Lung (tissue), 12 donors: ENCODE measurements around the gene TRERF1. TPM values are rescaled to one million over a fixed set of nuclear protein-coding genes. Genes with fewer than 3 reads are reported as not detected.
A peak's percentile ranks its signal among the peaks of the same experiment; 100 is the strongest.
"Not testable (repeated sequence)": the region's sequence is repeated elsewhere in the genome, so short reads cannot be mapped to it uniquely, and the experiment has no call there.

Experiments
- ATAC-seq: fragments of 200-7000 bp; cut with Tn5 transposase; one replicate; pipeline ENCODE4 v1.9.1; 2020; ENCODE audit warnings: moderate number of reproducible peaks; ENCODE audit not compliant: insufficient read depth, low FRiP score
- DNase-seq, 3 donors: peaks; one replicate each; pipeline ENCODE4 v3.0.0-alpha.2; 2013 to 2017
- H3K27ac ChIP-seq, 2 donors: one replicate each; pipeline ENCODE4 v1.5.1; 2013; ENCODE audit warnings: mild to moderate bottlenecking in 2 of 2, moderate library complexity in 2 of 2, control low read depth in 1 of 2, inconsistent platforms in 1 of 2, low read depth in 1 of 2, low read length in 1 of 2
- H3K27me3 ChIP-seq, 3 donors: one replicate each; pipeline ENCODE4 v1.5.1; 2013; ENCODE audit warnings: low read length in 2 of 3; ENCODE audit not compliant: control insufficient read depth in 3 of 3, insufficient read depth in 3 of 3
- H3K36me3 ChIP-seq, 4 donors: one replicate each; pipeline ENCODE4 v1.5.1; 2013; ENCODE audit warnings: low read length in 4 of 4, mild to moderate bottlenecking in 1 of 4, moderate library complexity in 1 of 4; ENCODE audit not compliant: control insufficient read depth in 4 of 4, insufficient read depth in 4 of 4
- H3K4me1 ChIP-seq, 5 donors: one replicate each; pipeline ENCODE4 v1.5.1; 2013; ENCODE audit warnings: low read length in 5 of 5, mild to moderate bottlenecking in 2 of 5, moderate library complexity in 1 of 5; ENCODE audit not compliant: control insufficient read depth in 5 of 5, insufficient read depth in 5 of 5
- H3K4me3 ChIP-seq: one replicate; pipeline ENCODE4 v1.5.1; 2013; ENCODE audit warnings: mild to moderate bottlenecking, control low read depth, moderate library complexity
- H3K9ac ChIP-seq, 2 donors: one replicate each; pipeline ENCODE4 v1.5.1; 2013; ENCODE audit warnings: low read length in 2 of 2, control low read depth in 1 of 2; ENCODE audit not compliant: insufficient read depth in 1 of 2
- H3K9me3 ChIP-seq, 4 donors: one replicate each; pipeline ENCODE4 v1.5.1; 2013; ENCODE audit warnings: low read length in 3 of 4, mild to moderate bottlenecking in 1 of 4, moderate library complexity in 1 of 4; ENCODE audit not compliant: control insufficient read depth in 4 of 4, insufficient read depth in 3 of 4
- CTCF ChIP-seq: IDR thresholded peaks from 2 replicates; pipeline ENCODE4 v1.5.1; 2012; ENCODE audit warnings: mild to moderate bottlenecking; ENCODE audit errors: control extremely low read depth, extremely low read depth
- WGBS, 2 donors: extraction: QIAGEN DNeasy Blood & Tissue Kit; methylation state at CpG; one replicate each; pipeline ENCODE4 v1.1.7; 2013; 5-methylcytosine and 5-hydroxymethylcytosine counted together
- polyA plus RNA-seq, 2 donors: library from polyadenylated mRNA; stranded (reverse); fragments of 200-250 nt; gene quantifications; one replicate each; pipeline ENCODE4 v1.2.1, GENCODE V29; 2013
- total RNA-seq, 2 donors: library from RNA; depleted of rRNA in 1 of 2; stranded (reverse); fragments of >200 nt in 1 of 2; gene quantifications; one replicate each; pipeline ENCODE4 v1.2.1, GENCODE V29; 2014 to 2021
- donor health status: control.
- donor health status: control.
- donor health status: Bipolar disorder and iron deficiency.
- donor health status: healthy.
- donor health status: DM: yes; HTN: yes; CAD: no.

The TRERF1 gene
- total and polyA plus RNA-seq, 4 donors, result 1.2 to 10.4 (median 3.3) TPM

- TF ChIP-seq CTCF, result no peak
- Histone ChIP-seq H3K4me1 (peaks cover 0 to 10% (median 0%) of the 10 kb centered on the region in 5 donors), H3K36me3 (peaks cover 3 to 12% (median 8%) of the 10 kb centered on the region in 4 donors), H3K9me3 (no peaks in the 10 kb centered on the region), H3K9ac (peak within 1 kb of the TSS; percentile 77 to 78), H3K27me3 (no peaks in the 10 kb centered on the region), H3K4me3 (peak within 1 kb of the TSS; percentile 67), H3K27ac (peak within 1 kb of the TSS; percentile 58 to 76)
- ATAC-seq, result peak; percentile 96
- peak; percentile 94 to 97 (median 97) for DNase-seq
- WGBS, 2 donors, result 10 to 11% methylated on average over 29 of the region's 29 CpGs
Measured at GRCh38 chr6:42217519-42218367, 234.0 kb downstream of the TRERF1 start, which contains the start of gene MRPS10. MRPS10 (minus strand) TSS chr6:42217861; CDS start chr6:42217849, 12 bp downstream.

GRCh38 chr6:42217157-42217518, 234.6 kb downstream of the TRERF1 start:
- TF ChIP-seq CTCF, result no peak
- peak overlapping the region in 1 of 2 donors; percentile 58 for H3K27ac ChIP-seq
- WGBS, 2 donors, result 6% methylated on average over 5 of the region's 5 CpGs

GRCh38 chr6:42216495-42216894, 235.2 kb downstream of the TRERF1 start:
- H3K4me1 ChIP-seq, H3K4me3 ChIP-seq, DNase-seq, H3K27me3 ChIP-seq, ATAC-seq, H3K27ac ChIP-seq, H3K9me3 ChIP-seq: not testable (repeated sequence)
- 89 to 94% methylated on average over 18 of the region's 18 CpGs for WGBS, 2 donors
- Histone ChIP-seq H3K36me3 (peaks cover 6 to 13% (median 10%) of the 10 kb centered on the region in 4 donors), H3K9ac (peak overlapping the region in 1 of 2 donors; percentile 77)

More at GRCh38 chr6:42217157-42217518, 234.6 kb downstream of the TRERF1 start:
- ATAC-seq (no peak), DNase-seq (no peak)
- H3K4me1 ChIP-seq, result peaks cover 0 to 10% (median 0%) of the 10 kb centered on the region in 5 donors
- H3K4me3 ChIP-seq, result peak overlapping the region; percentile 67
- peak overlapping the region; percentile 77 to 78 for H3K9ac ChIP-seq
- H3K27me3 ChIP-seq, result no peaks in the 10 kb centered on the region
- H3K9me3 ChIP-seq, result no peaks in the 10 kb centered on the region
- peaks cover 3 to 13% (median 8%) of the 10 kb centered on the region in 4 donors for H3K36me3 ChIP-seq

- WGBS, 2 donors, result 79 to 97% methylated on average over 3 of the region's 3 CpGs
- Histone ChIP-seq H3K27me3 (no peaks in the 10 kb centered on the region), H3K4me3 (no peak overlapping the region), H3K9ac (no peak overlapping the region), H3K36me3 (peaks cover 19 to 32% (median 24%) of the 10 kb centered on the region in 4 donors), H3K4me1 (peaks cover 0 to 10% (median 0%) of the 10 kb centered on the region in 5 donors), H3K9me3 (no peaks in the 10 kb centered on the region), H3K27ac (no peak overlapping the region)
- DNase-seq (no peak), ATAC-seq (no peak)
- TF ChIP-seq CTCF, result no peak
Measured at GRCh38 chr6:42212442-42212841, 239.3 kb downstream of the TRERF1 start.
